Mesothelial cell of epicardium (in vitro differentiated cells): ENCODE measurements around the gene TEX51. TPM values are rescaled to one million over a fixed set of nuclear protein-coding genes. Genes with fewer than 3 reads are reported as not detected.

Experiments
- DNase-seq, 2 experiments: peaks; one replicate each; pipeline ENCODE4 v3.0.0; 2021; ENCODE audit warnings: low spot score in 2 of 2; ENCODE audit not compliant: unreplicated experiment in 2 of 2
- H3K27ac Mint-ChIP-seq: 2 replicates; pipeline ENCODE4 v1.8.0; 2021; ENCODE audit warnings: mixed read lengths
- H3K27me3 Mint-ChIP-seq: 2 replicates; pipeline ENCODE4 v1.8.0; 2021; ENCODE audit warnings: low read depth, mixed read lengths
- H3K36me3 Mint-ChIP-seq: 2 replicates; pipeline ENCODE4 v1.8.0; 2021; ENCODE audit warnings: mixed read lengths
- H3K4me1 Mint-ChIP-seq: 2 replicates; pipeline ENCODE4 v1.8.0; 2021; ENCODE audit warnings: mixed read lengths
- H3K4me3 Mint-ChIP-seq: 2 replicates; pipeline ENCODE4 v1.8.0; 2021; ENCODE audit warnings: mild to moderate bottlenecking, moderate library complexity, mixed read lengths
- H3K9me3 Mint-ChIP-seq: 2 replicates; pipeline ENCODE4 v1.8.0; 2021; ENCODE audit warnings: mixed read lengths
- CTCF ChIP-seq: fragments of 200-600 bp; sonication (generic); IDR thresholded peaks from one replicate; pipeline ENCODE4 v1.5.0; 2021; ENCODE audit warnings: antibody characterized with exemption; ENCODE audit not compliant: unreplicated experiment
- total RNA-seq: library from RNA; stranded (reverse); gene quantifications from 3 replicates; pipeline ENCODE4 v1.2.1, GENCODE V29; 2021

The TEX51 gene
- total RNA-seq, 1 donor from 2014 or later = not detected

GRCh38 chr2:126864861-126865260 is 33.8 kb upstream of the TEX51 start:
- Mint-ChIP-seq H3K36me3 (no peaks in the 10 kb centered on the region), H3K27me3 (peaks cover 21% of the 10 kb centered on the region), H3K4me3 (no peak overlapping the region), H3K9me3 (peaks cover 14% of the 10 kb centered on the region), H3K27ac (no peak overlapping the region), H3K4me1 (no peaks in the 10 kb centered on the region)
- TF ChIP-seq CTCF = no peak
- no peak for DNase-seq

- peaks cover 14% of the 10 kb centered on the region for H3K9me3 Mint-ChIP-seq
- no peaks in the 10 kb centered on the region for H3K36me3 Mint-ChIP-seq
- H3K27me3 Mint-ChIP-seq = peaks cover 11% of the 10 kb centered on the region
- TF ChIP-seq CTCF = no peak
- H3K4me1 Mint-ChIP-seq = no peaks in the 10 kb centered on the region
- no peak for DNase-seq
- H3K4me3 Mint-ChIP-seq = no peak overlapping the region
- no peak overlapping the region for H3K27ac Mint-ChIP-seq
Measured at GRCh38 chr2:126866451-126866850, 32.2 kb upstream of the TEX51 start.

- DNase-seq = no peak
- H3K36me3 Mint-ChIP-seq = no peaks in the 10 kb centered on the region
- no peak overlapping the region for H3K4me3 Mint-ChIP-seq
- H3K27me3 Mint-ChIP-seq = no peaks in the 10 kb centered on the region
- no peak overlapping the region for H3K27ac Mint-ChIP-seq
- peaks cover 24% of the 10 kb centered on the region for H3K9me3 Mint-ChIP-seq
- H3K4me1 Mint-ChIP-seq = no peaks in the 10 kb centered on the region
- TF ChIP-seq CTCF = no peak
Measured at GRCh38 chr2:126874961-126875360, 23.7 kb upstream of the TEX51 start.

- Mint-ChIP-seq H3K4me1 (no peaks in the 10 kb centered on the region), H3K27me3 (peaks cover 3% of the 10 kb centered on the region), H3K4me3 (no peak overlapping the region), H3K36me3 (no peaks in the 10 kb centered on the region), H3K9me3 (peaks cover 24% of the 10 kb centered on the region), H3K27ac (no peak overlapping the region)
- TF ChIP-seq CTCF = no peak
- no peak for DNase-seq
Measured at GRCh38 chr2:126876631-126877030, 22.1 kb upstream of the TEX51 start.

- no peaks in the 10 kb centered on the region for H3K4me1 Mint-ChIP-seq
- no peak for DNase-seq
Measured at GRCh38 chr2:126877041-126877440, 21.6 kb upstream of the TEX51 start.

More at GRCh38 chr2:126877041-126877440, 21.6 kb upstream of the TEX51 start:
- Mint-ChIP-seq H3K27ac (no peak overlapping the region), H3K27me3 (peaks cover 4% of the 10 kb centered on the region), H3K9me3 (peaks cover 24% of the 10 kb centered on the region), H3K4me3 (no peak overlapping the region), H3K36me3 (no peaks in the 10 kb centered on the region)
- TF ChIP-seq CTCF = no peak
